C4-2B (cell line): Measurements from ENCODE around the gene ADH4.

Source experiments
- H3K27ac ChIP-seq: fragments of 450-650 bp; 2 replicates; pipeline ENCODE4 v1.5.1; 2017
- CTCF ChIP-seq: fragments of 450-650 bp; conservative IDR thresholded peaks from 2 replicates; pipeline ENCODE4 v1.5.1; 2017; ENCODE audit warnings: mild to moderate bottlenecking
- ZFX ChIP-seq: fragments of 450-650 bp; IDR thresholded peaks from 2 replicates; pipeline ENCODE4 v1.6.1; 2017

ADH4 gene

GRCh38 chr4:99166544-99166943 is 22.4 kb upstream of the ADH4 start:
- TF ChIP-seq ZFX = no peak
- no peak for TF ChIP-seq CTCF
- no peak overlapping the region for H3K27ac ChIP-seq

- no peak overlapping the region for H3K27ac ChIP-seq
- TF ChIP-seq CTCF = no peak
- no peak for TF ChIP-seq ZFX
Measured at GRCh38 chr4:99165978-99166377, 21.9 kb upstream of the ADH4 start.

GRCh38 chr4:99161373-99162099 is 17.4 kb upstream of the ADH4 start:
- H3K27ac ChIP-seq = no peak overlapping the region
- TF ChIP-seq ZFX (no peak), CTCF (no peak)

- no peak overlapping the region for H3K27ac ChIP-seq
- no peak for TF ChIP-seq ZFX
- peak; percentile 27 for TF ChIP-seq CTCF
Measured at GRCh38 chr4:99159699-99160098, 15.6 kb upstream of the ADH4 start.

- TF ChIP-seq CTCF (no peak), ZFX (no peak)
- H3K27ac ChIP-seq = no peak overlapping the region
Measured at GRCh38 chr4:99157478-99157935, 13.4 kb upstream of the ADH4 start.

GRCh38 chr4:99156992-99157391 is 12.9 kb upstream of the ADH4 start:
- H3K27ac ChIP-seq = no peak overlapping the region
- TF ChIP-seq ZFX (no peak), CTCF (no peak)

GRCh38 chr4:99154658-99155342 is 10.7 kb upstream of the ADH4 start:
- H3K27ac ChIP-seq = no peak overlapping the region
- TF ChIP-seq ZFX (no peak), CTCF (no peak)
